Left ventricle myocardium inferior (tissue), 1 donor: Measurements from ENCODE around the gene HNRNPLL. TPM values are rescaled to one million over a fixed set of nuclear protein-coding genes. Genes with fewer than 3 reads are reported as not detected.

ENCODE experiments used
- DNase-seq: peaks from one replicate; pipeline ENCODE4 v3.0.0-alpha.2; 2020
- H3K27ac ChIP-seq: fragments of 200-600 bp; replicated peaks from 2 replicates; pipeline ENCODE4 v1.8.0; 2021
- H3K27me3 ChIP-seq: fragments of 200-600 bp; 2 replicates; pipeline ENCODE4 v1.8.0; 2021; ENCODE audit warnings: low read depth
- H3K36me3 ChIP-seq: fragments of 200-600 bp; 2 replicates; pipeline ENCODE4 v1.8.0; 2021
- H3K4me1 ChIP-seq: fragments of 200-600 bp; 2 replicates; pipeline ENCODE4 v1.8.0; 2021
- H3K4me3 ChIP-seq: fragments of 200-600 bp; 2 replicates; pipeline ENCODE4 v1.8.0; 2021; ENCODE audit warnings: mild to moderate bottlenecking, moderate library complexity
- H3K9me3 ChIP-seq: fragments of 200-600 bp; replicated peaks from 2 replicates; pipeline ENCODE4 v1.8.0; 2021
- intact Hi-C: fragments of 100-400 bp; cut with micrococcal nuclease; formaldehyde crosslinking; loops from one replicate; pipeline ENCODE4 v1.11.0; 2022
- total RNA-seq: library from RNA; stranded (reverse); fragmentation: NEBNext Ultra II Directional; extraction: Animal tissue kit (Norgen Biotek cat#: 25700); gene quantifications from one replicate; pipeline ENCODE4 v1.2.1, GENCODE V29; 2021
- TF ChIP-seq, protein P1 (sequence below): fragments of 200-600 bp; IDR thresholded peaks from 2 replicates; pipeline ENCODE4 v1.8.0; 2021; ENCODE audit warnings: antibody characterized with exemption, mild to moderate bottlenecking, borderline replicate concordance
- donor health status: DM: no; HTN: yes; CAD: no; lungs with severe emphysema.

HNRNPLL gene
- total RNA-seq, 1 donor from 2014 or later, result 26.3 TPM

DNA sequence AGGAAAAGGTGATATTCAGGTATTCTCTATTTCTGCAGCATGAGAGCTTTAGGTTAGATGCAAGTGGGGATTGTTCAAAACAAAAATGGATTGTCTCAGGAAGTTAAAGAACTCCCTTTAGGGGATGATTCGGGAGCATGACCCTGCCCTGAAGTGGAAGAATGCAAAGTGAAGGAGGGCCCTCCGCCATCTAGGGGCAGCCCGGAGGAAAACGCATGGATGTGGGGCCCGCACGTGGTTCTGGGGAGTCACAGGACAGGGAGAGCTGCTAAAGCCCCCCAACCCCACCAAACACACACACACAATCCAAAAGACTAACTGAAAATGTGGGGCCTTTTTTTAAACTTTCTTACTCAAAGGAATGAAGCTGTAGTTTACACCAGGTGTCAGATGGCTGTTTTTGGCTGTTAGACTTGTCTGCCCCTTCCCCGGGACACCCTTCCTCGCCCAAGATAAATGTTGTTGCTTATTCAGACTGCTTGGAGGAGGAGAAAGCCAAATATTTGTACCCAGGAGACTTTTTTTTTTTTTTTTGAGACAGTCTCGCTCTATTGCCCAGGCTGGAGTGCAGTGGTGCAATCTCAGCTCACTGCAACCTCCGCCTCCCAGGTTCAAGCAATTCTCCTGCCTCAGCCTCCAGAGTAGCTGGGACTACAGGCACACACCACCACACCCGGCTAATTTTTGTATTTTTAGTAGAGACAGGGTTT lies 78.8 kb downstream of the HNRNPLL start:
- Histone ChIP-seq H3K4me1 (peaks cover 8% of the 10 kb centered on the region), H3K27me3 (peaks cover 4% of the 10 kb centered on the region), H3K27ac (no peak overlapping the region), H3K9me3 (no peaks in the 10 kb centered on the region), H3K36me3 (no peaks in the 10 kb centered on the region), H3K4me3 (no peak overlapping the region)
- DNase-seq, result no peak
- TF ChIP-seq, protein P1, sequence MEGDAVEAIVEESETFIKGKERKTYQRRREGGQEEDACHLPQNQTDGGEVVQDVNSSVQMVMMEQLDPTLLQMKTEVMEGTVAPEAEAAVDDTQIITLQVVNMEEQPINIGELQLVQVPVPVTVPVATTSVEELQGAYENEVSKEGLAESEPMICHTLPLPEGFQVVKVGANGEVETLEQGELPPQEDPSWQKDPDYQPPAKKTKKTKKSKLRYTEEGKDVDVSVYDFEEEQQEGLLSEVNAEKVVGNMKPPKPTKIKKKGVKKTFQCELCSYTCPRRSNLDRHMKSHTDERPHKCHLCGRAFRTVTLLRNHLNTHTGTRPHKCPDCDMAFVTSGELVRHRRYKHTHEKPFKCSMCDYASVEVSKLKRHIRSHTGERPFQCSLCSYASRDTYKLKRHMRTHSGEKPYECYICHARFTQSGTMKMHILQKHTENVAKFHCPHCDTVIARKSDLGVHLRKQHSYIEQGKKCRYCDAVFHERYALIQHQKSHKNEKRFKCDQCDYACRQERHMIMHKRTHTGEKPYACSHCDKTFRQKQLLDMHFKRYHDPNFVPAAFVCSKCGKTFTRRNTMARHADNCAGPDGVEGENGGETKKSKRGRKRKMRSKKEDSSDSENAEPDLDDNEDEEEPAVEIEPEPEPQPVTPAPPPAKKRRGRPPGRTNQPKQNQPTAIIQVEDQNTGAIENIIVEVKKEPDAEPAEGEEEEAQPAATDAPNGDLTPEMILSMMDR, result no peak
- intact Hi-C loops, result no loop called here

DNA sequence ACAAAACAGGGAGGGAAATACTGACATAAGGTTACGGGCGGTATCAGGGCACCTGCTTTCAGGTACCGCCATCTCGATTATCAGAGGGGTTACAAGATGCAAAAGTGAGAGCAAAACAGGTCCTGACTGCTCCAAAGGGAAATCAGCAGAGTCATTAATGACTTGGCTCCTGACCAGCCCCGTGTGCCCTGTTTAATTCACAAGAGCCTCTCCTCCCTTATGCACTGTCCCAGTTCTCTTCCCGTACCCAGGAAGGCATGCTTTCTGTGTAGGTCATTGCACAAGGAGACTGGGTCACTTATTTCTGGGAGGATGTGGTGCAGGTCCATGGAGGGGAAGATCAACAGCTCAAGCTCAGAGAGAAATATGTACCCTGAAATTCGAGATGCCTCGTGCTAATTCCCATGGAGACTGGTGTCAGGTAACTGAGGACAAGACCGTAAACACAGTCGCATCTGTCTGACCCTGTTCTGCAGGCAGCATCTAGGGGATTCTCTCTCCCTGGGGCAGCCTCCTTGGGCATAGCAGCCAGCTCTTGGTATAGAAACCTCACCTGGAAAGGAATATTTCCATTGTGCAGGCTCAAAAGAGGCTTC lies 79.9 kb downstream of the HNRNPLL start:
- Histone ChIP-seq H3K27ac (no peak overlapping the region), H3K4me1 (peaks cover under 1% of the 10 kb centered on the region), H3K9me3 (no peaks in the 10 kb centered on the region), H3K4me3 (no peak overlapping the region), H3K36me3 (no peaks in the 10 kb centered on the region), H3K27me3 (peaks cover 7% of the 10 kb centered on the region)
- intact Hi-C loops, result no loop called here
- no peak for DNase-seq
- TF ChIP-seq, protein P1, result no peak

DNA sequence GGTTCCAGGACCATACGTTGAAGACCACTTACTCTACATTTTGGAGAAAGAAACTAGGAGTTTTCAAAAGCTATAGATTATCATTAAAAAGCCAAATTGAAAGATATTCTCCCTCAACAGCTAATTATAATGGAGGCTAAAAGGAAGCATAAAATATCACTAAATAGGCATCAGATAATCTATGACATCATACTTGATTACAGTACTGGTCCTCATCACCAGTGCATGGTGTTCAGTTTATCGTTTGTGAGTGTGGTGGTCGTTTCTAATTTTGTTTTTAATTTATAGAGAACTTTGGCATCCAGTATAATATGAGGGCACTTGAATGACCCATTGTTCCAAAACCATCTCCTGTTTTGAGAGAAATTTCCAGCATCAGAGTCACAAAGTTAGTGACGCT lies 80.9 kb downstream of the HNRNPLL start:
- Histone ChIP-seq H3K36me3 (no peaks in the 10 kb centered on the region), H3K4me3 (no peak overlapping the region), H3K27me3 (peaks cover 9% of the 10 kb centered on the region), H3K4me1 (no peaks in the 10 kb centered on the region), H3K27ac (no peak overlapping the region), H3K9me3 (no peaks in the 10 kb centered on the region)
- TF ChIP-seq, protein P1, result no peak
- intact Hi-C loops, result no loop called here
- no peak for DNase-seq

DNA sequence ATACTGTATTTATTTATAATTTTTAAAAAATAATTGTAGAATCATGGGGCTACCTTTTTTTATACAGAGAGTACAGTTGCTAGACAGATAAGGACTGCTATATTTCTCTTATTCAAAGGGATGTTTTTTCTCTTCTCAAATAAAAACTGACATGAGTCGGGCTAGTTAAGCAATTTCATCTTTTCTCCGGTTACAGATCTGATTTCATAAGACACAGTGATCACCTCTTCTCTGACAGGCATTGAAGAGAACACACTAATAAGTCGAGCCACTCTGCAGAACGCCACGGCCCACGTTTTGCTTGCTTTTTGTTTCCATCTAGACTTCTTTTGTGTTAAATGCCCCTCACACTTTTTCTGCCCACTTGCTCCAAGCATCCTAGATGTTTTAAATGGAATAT lies 85.4 kb downstream of the HNRNPLL start:
- H3K36me3 ChIP-seq, result no peaks in the 10 kb centered on the region
- H3K9me3 ChIP-seq, result no peaks in the 10 kb centered on the region
- no peak overlapping the region for H3K27ac ChIP-seq
- no peak for DNase-seq
- intact Hi-C loops, result no loop called here
- no peaks in the 10 kb centered on the region for H3K4me1 ChIP-seq
- TF ChIP-seq, protein P1, result no peak
- peaks cover 13% of the 10 kb centered on the region for H3K27me3 ChIP-seq
- H3K4me3 ChIP-seq, result no peak overlapping the region

DNA sequence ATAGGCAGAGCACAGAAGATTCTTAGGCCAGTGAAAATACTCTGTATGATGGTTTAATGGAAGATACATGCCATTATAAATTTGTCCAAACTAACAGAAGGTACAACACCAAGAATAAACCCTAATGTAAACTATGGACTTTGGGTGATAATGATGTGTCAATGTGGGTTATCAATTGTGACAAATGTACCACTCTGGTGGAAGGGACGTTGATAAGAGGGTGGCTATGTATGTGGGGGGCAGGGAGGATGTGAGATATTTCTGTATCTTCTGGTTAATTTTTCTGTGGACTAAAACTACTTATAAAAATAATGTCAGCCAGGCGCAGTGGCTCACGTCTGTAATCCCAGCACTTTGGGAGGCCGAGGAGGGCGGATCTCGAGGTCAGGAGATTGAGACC lies 86.2 kb downstream of the HNRNPLL start:
- intact Hi-C loops, result no loop called here
- H3K36me3 ChIP-seq, result no peaks in the 10 kb centered on the region
- no peak for DNase-seq
- TF ChIP-seq, protein P1, result no peak
- no peaks in the 10 kb centered on the region for H3K4me1 ChIP-seq
- peaks cover 13% of the 10 kb centered on the region for H3K27me3 ChIP-seq
- H3K4me3 ChIP-seq, result no peak overlapping the region
- no peaks in the 10 kb centered on the region for H3K9me3 ChIP-seq
- H3K27ac ChIP-seq, result no peak overlapping the region
